Stimulated activated CD8-positive, alpha-beta memory T cell treated with anti-CD3 and anti-CD28 coated beads, Interleukin-4, amount 100 ng/mL, for 4 hours (primary cell): Measurements from ENCODE around the gene SPAG16.

Experiments used
- DNase-seq, 2 donors: peaks; one replicate each; pipeline ENCODE4 v3.0.0-alpha.2; 2020; ENCODE audit warnings: low read depth in 2 of 2, low spot score in 1 of 2

Gene SPAG16

DNA sequence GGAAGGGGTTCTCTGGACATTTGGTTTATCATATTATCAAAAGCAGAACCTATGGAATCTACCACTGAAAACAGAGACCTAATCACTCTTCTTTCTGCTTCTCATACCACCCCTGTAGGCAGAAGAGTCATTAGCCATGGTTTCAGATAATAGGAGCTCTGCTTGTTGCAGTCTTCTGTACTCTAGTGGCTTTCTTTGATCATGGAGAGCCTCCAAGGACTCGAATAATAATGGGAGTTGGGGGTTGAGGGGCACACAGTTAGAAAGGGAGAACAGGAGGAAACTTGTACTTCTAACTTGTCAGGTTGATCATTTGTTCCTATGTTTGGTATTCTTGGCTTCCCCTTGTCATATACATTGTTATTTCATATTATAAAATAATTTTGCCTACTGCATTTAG is 1074.2 kb downstream of the SPAG16 start:
- DNase-seq: no peak

DNA sequence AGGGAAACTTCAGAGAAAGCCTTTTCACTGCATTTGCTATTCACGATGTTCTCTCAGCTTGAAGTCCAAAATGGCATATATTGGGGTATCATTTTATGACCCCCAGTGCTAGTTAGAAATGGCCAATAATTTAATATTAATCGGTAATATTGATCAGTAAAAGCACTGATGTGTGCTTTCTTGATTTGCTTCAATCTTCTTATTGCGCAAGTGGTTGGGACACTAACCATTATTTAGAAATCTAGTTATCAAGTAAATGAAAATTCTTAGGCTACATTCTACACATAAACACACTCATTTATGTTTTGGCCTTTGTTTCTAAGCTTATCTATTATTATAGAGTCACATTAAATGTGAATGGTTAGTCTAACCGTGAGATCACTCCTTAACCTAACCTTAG is 1076.9 kb downstream of the SPAG16 start:
- no peak for DNase-seq

GRCh38 chr2:214365549-214365948 is 1081.3 kb downstream of the SPAG16 start:
- no peak for DNase-seq

DNA sequence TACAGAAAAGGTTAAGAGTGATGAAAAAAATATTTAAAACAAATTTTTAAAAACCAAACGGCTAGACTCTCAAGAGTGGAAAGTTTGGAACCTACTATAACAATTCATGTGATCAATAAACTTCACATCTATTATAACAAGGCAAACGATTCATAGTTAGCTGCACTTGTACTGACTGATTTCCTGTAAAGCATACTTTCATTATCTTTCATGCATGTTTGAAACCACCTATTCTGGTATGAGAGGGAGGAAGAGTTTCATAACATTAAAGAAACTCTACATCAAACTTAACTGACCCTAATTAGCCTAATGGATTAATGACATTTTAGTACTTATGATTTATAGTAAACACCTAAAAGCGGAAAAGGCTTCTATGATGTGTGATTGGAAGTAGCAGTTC is 1082.9 kb downstream of the SPAG16 start:
- DNase-seq: no peak

DNA sequence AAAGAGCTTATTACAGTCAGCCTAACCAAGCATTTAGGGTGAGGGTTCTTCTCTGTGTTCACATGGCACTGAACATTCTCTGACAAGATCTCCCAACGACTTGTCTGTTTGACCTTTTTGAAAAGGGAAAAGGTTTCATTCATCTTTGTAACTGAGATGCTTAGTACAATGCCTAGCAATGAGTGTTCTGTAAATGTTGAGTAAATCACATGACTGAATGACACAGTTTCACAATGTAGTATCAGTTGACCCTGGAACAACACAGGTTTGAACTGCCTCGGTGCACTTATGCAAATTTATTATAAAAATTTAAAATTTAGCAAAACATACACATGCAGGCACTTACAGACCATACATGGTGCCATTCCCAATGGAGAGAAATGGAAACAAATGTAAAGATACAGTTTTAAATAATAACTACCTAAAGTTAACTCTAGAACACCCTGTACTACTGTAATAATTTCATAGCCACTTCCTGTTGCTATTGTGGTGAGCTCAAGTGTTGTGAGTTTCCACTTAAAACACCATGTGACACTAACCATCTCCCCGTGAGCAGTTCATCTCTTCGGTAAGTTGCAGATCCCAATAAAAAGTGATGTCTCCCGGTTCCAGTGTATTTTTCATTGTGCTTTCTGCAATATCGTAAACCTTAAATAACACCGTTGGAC is 1092.5 kb downstream of the SPAG16 start:
- DNase-seq: no peak

DNA sequence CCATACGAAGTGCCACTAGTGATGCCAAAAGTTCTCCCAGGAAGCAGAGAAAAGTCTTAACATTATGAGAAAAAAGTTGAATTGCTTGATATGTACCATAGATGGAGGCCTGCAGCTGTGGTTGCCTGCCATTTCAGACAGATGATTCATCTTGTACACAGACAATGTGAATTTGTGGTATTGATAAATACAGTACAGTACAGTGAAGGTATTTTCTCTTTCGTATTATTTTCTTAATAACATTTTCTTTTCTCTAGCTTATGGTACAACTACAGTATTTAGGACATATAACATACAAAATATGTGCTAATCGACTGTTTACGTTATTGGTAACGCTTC is 1093.0 kb downstream of the SPAG16 start:
- no peak for DNase-seq

DNA sequence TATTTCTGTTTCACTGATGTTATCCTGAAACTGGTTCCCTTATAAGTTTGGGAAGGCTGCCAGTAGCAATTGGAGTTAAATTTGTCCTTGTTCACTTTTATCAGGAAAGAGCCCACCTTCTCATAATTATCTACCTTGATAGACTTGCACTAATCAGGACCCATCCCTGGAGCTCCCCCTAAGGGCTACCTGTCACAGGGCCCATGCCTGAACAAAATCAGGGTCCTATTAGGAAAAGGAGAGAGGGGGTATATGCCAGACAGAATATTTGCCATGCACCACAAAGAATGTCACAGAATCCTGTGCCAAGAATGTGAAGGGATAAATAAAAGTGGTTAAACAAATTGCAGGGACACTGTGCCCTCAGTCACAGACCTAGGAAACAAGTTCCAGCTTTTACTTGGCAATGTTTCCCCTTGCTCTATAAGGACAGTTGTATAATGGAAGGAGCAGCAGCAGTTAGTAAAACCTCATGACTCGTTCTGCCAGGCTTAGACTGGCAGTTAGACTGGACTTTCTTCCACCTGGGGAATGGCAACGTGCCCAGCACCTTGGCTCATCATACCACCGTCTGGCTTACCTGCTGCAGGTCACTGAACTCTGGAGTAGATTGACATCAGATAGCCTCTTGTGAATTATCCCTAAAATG is 1094.3 kb downstream of the SPAG16 start:
- DNase-seq: no peak

GRCh38 chr2:214379227-214379626 is 1095.0 kb downstream of the SPAG16 start:
- DNase-seq: no peak

DNA sequence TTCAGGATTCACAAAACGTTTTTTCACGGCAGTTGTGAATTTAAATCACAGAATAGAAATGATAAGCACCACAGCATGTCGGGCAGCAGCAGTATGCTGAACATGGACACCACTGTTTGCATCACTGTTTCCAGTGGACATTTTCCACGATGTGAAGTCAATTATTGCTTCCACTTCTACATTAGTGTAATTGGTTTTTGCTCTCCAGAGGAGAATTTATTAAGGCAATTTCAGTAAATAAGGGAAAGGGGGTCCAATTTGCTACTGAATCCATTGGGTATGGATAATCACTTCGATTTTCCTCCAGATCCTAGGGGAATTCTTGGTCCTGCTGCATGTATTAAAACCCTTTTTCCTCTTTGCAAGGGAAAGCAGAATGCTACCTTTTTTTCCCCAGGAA is 1096.4 kb downstream of the SPAG16 start:
- DNase-seq: no peak

DNA sequence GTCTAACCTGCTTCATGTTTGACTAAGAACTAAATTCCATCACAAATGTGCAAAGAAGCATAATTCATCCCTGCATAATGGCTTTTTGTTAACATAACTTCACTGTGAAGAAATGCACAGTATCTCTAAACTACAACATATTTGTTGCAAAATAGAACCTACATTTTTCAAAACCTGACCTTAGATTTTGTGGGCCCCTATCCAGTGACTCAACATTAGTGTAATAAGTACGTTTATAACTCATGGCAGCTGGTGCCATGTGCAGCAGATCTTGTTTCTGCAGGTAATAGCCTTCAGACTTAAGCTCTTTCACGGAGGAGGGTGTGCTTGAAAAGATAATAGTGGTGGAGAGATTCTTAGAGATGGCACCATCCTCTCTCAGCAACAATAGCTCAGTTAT is 1098.0 kb downstream of the SPAG16 start:
- DNase-seq: no peak

DNA sequence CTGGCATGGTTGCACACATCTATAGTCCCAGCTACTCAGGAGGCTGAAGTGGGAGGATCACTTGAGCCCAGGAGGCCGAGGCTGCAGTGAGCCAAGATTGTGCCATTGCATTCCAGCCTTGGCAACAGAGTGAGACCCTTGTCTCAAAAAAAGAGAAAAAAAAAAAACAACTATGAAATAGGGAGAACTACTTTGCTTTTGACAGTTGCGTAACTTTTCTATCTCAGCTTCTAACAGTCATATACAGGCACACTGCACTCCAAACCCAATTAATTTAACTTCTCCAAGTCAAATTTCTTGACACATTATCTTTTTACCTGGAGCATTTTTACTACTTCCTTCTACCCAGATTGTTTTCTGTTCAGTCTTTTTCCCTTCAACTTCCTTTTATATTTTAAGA is 1102.5 kb downstream of the SPAG16 start:
- DNase-seq: no peak

DNA sequence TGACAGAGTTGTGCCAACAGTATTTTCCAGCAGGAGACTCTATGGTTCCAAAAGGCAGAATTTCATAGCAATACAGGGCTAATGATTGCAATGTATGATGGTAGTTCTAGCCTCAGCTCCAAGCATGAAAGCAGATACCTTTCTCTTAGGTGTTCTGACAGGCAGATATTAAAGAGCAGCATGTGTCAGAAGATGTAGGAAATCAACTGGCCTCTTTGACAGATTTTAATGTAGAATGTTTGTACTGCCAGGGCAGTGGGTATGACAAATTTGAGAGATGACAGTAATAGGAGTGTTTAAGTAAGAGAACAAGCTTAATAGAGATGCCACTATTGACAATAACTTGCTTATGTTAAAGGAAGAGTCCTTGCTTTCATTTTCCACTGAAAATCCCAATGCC is 1105.1 kb downstream of the SPAG16 start:
- DNase-seq: no peak

DNA sequence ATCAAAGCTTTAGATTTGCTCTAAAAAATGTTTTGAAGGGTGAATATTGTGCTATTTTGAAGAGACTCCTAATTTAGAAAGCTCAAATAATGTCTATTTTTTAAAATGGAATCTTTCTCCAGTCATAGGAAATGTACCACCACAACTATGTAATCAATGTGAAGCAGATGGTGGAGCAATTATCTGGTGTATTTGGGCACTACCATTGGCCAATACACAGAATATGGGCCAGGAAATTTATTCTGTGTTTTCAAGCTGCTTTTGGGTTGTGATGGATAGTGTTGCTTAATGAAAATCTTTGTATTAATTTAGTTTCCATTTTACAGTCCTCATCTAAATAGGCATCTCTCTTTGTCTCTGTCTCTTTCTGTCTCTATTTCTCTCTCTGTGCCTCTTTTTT is 1109.5 kb downstream of the SPAG16 start:
- DNase-seq: no peak

DNA sequence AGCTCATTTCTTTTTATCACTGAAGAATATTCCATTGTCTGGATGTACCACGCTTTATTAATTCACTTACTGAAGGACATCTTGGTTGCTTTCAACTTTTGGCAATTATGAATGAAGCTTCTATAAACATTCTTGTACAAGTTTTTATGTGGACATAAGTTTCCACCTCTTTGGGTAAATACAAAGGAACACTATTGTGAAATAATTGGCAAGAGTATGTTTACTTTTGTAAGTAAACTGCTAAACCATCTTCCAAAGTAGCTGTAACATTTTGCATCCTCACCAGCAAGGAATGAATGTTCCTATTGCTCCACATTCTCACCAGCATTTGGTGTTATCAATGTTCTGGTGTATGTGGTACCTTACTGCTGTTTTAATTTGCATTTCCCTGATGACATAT is 1110.8 kb downstream of the SPAG16 start:
- no peak for DNase-seq

GRCh38 chr2:214401580-214401979 is 1117.3 kb downstream of the SPAG16 start:
- no peak for DNase-seq

- DNase-seq: no peak
Measured at GRCh38 chr2:214410128-214410775, 1126.0 kb downstream of the SPAG16 start.

GRCh38 chr2:214410918-214411554 is 1126.8 kb downstream of the SPAG16 start, which contains the start of gene VWC2L:
VWC2L (plus strand) TSS chr2:214411054; CDS start chr2:214414194, 3,140 bp downstream.
- DNase-seq: no peak

- no peak for DNase-seq
Measured at GRCh38 chr2:214412679-214413078, 1128.4 kb downstream of the SPAG16 start.

DNA sequence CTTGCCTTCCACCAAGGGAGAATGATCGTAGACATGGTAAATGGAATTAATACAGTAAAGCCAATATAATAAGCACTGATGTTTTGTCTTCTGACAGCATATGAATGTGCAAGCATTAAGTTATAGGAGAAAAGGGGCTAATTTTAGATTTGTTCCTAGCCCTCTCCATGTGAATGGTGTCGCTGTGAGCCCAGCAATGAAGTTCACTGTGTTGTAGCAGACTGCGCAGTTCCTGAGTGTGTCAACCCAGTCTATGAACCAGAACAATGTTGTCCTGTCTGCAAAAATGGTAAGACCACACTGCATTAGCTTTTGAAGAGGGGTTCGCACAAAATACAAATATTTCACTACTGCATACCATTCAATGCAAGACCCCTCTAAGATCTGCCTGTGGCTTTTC is 1152.2 kb downstream of the SPAG16 start:
- DNase-seq: no peak

- no peak for DNase-seq
Measured at GRCh38 chr2:214450118-214450894, 1166.0 kb downstream of the SPAG16 start.

GRCh38 chr2:214451516-214452275 is 1167.4 kb downstream of the SPAG16 start:
- no peak for DNase-seq
